ENCODE results near the gene POTEI.
"Not testable (repeated sequence)": the region's sequence is repeated elsewhere in the genome, so short reads cannot be mapped to it uniquely, and the experiment has no call there.

The POTEI gene

GRCh38 chr2:130509228-130509627 lies at the start of gene POTEI:
POTEI (minus strand) TSS chr2:130509328; CDS start chr2:130509235, 93 bp downstream.
- not testable (repeated sequence) for DNase-seq (ENCODE audit: low spot score)

DNA sequence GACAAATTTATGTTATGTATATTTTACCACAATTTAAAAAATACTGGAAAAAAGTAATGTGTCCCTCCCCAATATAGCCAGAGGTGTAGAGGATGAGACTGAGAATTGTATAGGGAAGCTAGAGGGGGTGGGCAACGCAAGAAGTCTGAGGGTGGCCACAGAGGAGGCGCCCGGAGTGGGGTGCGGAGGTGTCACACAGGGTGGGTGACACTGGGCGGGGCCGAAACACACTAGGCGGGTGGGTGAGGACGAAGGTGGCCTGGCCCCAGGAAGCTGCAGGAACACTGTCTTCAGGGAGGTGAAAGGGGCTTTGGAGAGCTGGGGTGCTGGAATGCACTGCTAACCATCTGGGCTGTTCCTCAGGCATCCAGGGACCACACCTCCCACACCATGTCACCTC lies 47.3 kb upstream of the POTEI start:
- DNase-seq (ENCODE audit: low spot score) = not testable (repeated sequence)

DNA sequence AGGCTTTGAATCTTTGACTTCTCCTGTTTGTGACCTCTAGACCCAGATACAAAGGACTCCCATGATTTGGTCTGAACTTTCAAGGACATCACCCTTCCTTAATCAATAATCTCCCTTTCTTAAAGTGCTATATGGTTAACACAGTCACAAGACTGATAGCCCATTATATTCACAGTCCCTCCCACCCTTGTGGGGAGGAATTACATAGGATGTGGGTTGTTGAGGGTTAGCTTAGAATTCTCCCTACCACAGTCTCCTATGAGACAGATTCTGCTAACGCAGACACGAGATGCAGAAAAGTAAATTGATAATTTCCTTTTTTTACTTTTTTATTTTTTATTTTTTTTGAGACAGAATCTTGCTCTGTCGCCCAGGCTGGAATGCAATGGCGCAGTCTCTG lies 45.0 kb upstream of the POTEI start:
- not testable (repeated sequence) for DNase-seq (ENCODE audit: low spot score)

- DNase-seq (ENCODE audit: low spot score) = not testable (repeated sequence)
Measured at GRCh38 chr2:130549475-130549874, 40.3 kb upstream of the POTEI start.

DNA sequence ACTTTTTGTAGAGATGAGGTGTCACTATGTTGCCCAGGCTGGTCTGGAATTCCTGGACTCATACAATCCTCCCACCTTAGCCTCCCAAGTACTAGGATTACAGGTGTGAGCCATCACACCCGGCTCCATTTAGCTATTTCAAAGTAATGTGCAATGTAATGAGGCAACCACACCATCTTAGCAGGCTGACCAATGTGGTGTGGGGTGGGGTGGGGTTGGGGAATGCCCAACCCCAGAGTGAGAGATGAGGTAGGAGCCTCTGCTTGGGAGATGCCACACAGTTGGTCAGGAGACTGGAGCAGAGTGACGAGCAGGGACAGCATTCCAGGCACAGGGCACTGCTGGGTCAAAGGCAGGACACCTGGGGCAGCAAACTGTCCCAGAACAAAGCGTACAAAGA lies 39.3 kb upstream of the POTEI start:
- not testable (repeated sequence) for DNase-seq (ENCODE audit: low spot score)

GRCh38 chr2:130544978-130545377 lies 35.9 kb upstream of the POTEI start:
- not testable (repeated sequence) for DNase-seq (ENCODE audit: low spot score)

DNA sequence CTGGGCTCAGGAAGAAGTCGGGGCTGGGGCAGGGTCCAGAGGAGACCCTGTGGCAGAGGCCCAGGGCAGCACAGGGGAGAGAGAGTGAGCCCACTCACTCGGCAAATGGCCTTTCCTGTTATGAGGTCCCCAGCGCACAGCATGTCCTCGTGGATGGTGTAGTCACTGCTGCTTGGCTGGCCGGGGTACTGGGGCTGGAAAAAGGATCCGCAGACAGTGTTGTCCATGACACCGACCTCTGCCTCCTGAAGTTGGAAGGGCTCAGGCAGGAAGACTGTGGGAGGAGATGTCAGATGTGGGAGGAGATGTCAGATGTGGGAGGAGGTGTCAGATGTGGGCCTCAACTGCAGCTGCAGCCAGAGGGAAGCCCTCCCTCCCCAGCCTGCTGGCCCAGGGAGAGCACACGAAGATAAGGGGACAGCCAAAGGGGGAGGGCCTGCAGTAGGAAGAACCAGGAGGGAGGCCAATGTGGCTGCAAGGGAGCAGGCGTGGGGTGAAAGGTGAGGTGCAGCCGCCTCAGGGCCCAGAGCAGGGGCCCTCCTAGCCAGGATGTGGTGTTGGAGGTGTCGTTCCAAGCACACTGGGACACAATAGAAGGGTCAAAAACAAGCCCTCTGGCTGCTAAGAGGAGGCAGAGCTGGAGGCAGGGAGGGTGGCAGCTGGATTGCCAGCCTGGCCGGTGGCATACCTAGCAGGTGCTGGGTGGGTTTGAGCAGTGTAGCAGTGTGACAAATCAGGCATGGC lies 34.8 kb upstream of the POTEI start:
- DNase-seq (ENCODE audit: low spot score) = not testable (repeated sequence)

- DNase-seq (ENCODE audit: low spot score) = not testable (repeated sequence)
Measured at GRCh38 chr2:130542789-130543188, 33.7 kb upstream of the POTEI start.

- not testable (repeated sequence) for DNase-seq (ENCODE audit: low spot score)
Measured at GRCh38 chr2:130538271-130538670, 29.1 kb upstream of the POTEI start.

- not testable (repeated sequence) for DNase-seq (ENCODE audit: low spot score)
Measured at GRCh38 chr2:130536654-130537053, 27.5 kb upstream of the POTEI start.

DNA sequence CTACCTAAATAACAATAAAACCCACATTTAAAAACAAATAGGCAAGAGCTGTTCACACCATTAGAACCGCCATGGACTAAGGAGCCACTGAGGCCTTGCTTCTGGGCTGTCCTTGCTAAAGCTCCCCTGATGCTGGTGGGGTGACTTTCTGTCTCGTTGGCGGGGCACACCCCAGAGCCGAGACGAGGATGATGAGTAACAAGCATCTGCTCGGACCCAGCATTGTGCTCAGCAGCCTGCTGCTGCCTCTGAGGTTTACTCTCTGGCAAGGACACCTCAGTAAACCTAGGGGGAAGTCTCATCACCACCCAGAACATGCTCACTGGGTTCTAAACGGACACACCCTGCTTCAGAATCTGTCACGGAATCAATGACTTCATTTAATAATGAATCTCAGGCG lies 22.5 kb upstream of the POTEI start:
- DNase-seq (ENCODE audit: low spot score) = not testable (repeated sequence)

- DNase-seq (ENCODE audit: low spot score) = not testable (repeated sequence)
Measured at GRCh38 chr2:130531225-130531624, 22.1 kb upstream of the POTEI start.

DNA sequence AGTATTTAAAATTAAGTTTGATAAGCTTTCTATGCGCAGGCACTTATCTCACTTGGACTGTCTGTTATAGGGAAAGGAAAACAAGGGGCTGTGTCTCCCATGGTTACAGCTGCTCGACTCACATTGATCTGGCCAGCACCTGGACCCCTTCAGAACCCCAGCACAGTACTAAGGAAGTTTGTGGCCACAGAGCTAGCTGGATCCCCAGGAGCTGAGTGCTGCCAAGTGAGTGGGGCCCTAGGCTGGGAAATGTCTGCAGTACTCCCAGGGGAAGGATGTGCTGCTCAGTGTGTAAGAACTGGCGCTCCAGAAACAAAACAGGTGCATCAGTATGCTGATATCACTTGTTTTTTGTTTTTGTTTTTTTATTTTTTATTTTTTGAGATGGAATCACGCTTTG lies 21.1 kb upstream of the POTEI start:
- DNase-seq (ENCODE audit: low spot score) = not testable (repeated sequence)

GRCh38 chr2:130529545-130529944 lies 20.4 kb upstream of the POTEI start:
- not testable (repeated sequence) for DNase-seq (ENCODE audit: low spot score)

DNA sequence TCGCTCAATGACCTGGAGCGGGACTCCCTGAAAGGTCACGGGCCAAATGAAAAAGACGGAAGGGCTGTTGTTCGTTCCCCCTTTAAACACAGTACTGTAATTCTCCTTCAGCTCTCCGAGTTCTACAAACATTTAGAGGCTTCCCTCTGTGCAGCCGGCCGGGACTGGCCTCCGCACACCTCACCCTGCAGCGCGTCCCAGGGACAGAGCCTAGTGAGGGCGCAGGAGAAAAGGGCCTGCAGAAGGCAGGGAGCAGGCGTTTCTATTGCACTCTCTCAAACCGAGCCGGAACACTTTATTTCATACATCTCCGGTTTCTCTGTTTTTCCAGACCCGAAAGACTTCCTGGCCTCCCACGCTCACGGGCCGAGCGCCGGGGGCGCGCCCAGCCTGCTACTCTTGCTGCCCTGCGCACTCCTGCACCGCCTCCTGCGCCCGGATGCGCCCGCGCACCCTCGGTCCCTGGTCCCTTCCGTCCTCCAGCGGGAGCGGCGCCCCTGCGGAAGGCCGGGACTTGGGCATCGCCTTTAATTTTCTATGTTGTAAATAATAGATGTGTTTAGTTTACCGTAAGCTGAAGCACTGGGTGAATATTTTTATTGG lies 18.3 kb upstream of the POTEI start:
- DNase-seq (ENCODE audit: low spot score) = not testable (repeated sequence)

- not testable (repeated sequence) for DNase-seq (ENCODE audit: low spot score)
Measured at GRCh38 chr2:130522390-130522789, 13.3 kb upstream of the POTEI start.

DNA sequence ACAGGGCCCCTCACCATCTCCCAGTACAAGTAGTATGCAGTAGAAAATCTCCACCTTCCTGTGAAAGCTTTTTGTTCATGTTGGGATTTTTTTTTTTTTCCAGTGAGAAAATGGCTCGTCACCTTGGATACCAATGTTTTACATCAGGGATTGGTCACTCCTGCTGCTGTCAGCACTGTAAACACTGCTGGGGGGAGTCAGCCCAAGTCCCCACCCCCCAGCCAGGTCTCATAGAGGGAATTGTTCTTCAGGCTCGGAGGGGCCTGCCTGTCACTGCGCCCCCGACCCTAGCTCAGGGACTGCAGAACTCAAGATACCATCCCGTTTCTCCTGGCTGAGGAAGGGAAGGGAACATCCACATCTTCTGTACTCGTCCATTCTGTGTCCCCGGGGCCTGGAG lies 11.9 kb upstream of the POTEI start, which contains the start of gene CFC1B:
CFC1B (plus strand) TSS at position 231 of the 400 bp plus-strand sequence. CDS start 263 bp downstream, outside the sequence.
- not testable (repeated sequence) for DNase-seq (ENCODE audit: low spot score)

DNA sequence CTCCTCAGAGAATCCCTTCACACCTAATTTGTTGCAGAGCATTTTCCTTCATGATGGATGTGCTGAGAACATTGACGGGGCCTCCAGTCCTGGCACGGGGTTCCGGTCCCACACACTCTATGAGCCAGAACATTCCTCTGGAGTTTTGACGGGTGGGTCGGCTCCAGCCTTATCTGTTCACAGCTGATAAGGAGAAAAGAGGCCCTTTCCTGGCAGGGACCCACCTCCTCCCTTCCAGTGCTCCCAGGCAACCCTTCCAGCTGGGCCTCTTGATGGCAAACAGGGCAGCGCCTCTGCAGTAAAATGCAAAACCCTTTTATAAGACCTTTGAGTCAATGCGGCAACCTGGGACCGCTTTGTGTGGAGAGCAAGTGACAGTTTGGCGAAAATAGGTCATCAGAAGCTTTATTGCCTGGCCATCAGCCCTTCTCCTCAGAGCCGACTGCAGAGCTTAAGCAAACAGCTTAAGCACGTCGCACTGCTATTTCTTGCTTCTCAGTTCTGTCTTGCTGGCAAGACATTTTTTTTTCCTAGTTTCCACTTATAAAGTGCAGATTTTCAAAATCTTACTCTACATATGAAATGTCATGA lies 9.5 kb upstream of the POTEI start:
- not testable (repeated sequence) for DNase-seq (ENCODE audit: low spot score)

DNA sequence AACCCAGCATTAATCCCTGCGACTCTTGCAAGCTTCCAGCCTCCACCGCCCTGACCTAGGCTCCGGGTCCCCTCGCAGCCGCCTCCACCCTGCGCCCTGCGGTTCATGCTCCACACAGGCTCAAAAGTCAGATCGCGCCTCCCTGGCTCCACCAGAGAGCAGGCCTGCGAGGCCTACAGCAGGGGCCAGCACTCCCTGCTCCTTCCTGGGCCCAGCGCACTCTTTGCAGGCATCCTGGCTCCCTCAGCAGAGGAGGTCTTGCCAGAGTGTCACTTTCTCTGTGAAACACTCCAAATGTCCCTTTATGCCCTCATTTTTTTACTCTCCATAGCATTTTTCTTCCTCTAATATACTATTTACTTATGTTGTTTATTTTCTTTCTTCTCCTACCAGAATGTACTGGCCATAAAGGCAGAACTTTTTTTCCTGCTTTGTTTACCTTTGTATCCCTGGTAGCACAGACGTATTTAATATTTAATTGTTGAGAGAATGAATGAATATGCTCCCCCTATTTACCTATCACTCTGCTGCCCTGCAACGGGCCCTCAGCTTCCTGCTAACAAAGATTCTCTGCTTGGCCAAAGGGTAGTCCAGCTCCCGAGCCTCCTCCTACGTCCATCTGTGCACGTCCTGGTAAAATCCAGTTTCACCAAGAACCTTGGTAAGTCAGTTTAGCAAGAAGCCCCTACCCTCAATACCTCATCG lies 2.8 kb upstream of the POTEI start:
- DNase-seq (ENCODE audit: low spot score) = not testable (repeated sequence)

DNA sequence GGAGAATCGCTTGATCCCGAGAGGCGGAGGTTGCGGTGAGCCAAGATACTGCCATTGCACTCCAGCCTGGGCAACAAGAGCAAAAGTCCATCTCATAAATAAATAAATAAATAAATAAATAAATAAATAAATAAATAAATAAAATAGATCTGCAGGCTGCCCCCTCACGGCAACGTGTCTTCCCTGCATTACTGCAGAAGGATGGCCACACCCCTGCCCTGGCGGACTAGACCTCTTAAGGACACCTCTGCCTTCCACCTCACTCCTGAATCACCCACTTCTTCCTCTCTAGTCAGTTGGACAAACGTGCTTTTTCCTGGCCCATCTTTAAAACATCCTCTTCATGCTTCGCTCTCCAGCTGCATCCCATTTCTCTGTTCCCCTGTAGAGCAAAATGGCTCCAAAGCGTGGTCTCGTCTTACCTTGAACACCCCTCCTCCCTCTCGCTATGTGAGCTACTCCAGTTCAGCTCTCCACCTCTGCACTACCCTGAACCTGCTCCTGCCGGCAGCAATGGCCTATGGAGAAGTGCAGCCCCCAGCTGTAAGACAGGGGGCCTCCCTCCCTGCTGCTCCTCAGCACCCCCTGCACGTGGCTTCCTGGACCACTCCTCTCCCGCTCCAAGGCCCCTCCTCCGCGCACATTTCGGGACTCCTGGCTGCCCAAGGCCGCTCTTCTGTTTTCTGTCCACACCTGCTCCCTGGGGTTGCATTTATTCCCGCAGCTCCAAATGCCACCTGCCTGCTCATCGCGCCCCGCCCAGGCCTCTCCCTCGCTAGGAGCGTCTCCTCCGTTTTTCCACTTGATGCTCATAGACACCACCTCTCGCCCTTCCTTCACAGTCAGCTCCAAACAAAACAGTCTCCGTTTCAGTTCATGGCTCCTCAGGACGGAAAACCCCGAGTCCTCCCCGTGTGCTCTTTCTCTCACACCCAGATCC lies 1.9 kb upstream of the POTEI start:
- DNase-seq (ENCODE audit: low spot score) = not testable (repeated sequence)

DNA sequence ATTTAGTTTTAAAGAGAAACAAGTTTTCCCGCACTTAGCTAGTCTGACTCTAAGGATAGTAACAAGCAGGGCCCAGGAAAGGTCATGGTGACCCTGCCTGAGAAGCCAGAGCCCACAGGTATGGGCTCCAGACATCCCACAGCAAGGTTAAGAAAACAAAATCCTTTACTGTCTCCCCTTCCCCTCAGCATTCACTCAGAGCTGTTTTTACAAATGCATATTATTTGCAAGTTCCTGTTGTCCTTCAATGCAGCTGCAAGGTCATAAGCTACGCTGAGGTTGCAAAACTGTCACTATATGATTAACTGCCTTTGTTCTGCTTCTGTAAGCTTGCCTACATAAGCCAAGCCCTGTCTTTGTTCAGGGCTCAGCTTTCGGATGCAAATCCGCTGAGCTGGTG lies 18.1 kb downstream of the POTEI start:
- not testable (repeated sequence) for DNase-seq (ENCODE audit: low spot score)

All from CD4-positive, alpha-beta T cell treated with Interleukin-2 at 100 ng/mL for 4 hours (primary cell).